Natural killer cell (primary cell): ENCODE measurements around the gene AXDND1. TPM values are rescaled to one million over a fixed set of nuclear protein-coding genes. Genes with fewer than 3 reads are reported as not detected.

Experiments used
- ATAC-seq, 3 donors: fragments of 150-1000 bp in 2 of 3; fragments of 200-7000 bp in 1 of 3; cut with Tn5 transposase; 1 replicate in 1 of 3; 2 replicates in 2 of 3; pipeline ENCODE4 v1.10.0; 2021; ENCODE audit warnings: mild to moderate bottlenecking in 2 of 3, moderate library complexity in 2 of 3
- DNase-seq, 2 donors: peaks; one replicate each; pipeline versions ENCODE4 v3.0.0 to v3.0.0-alpha.2; 2013 to 2021; ENCODE audit warnings: mixed read lengths in 1 of 2
- H3K27ac ChIP-seq: one replicate; pipeline ENCODE4 v1.5.1; 2013; ENCODE audit warnings: mild to moderate bottlenecking, low read length
- H3K27me3 ChIP-seq: one replicate; pipeline ENCODE4 v1.6.1; 2013; ENCODE audit warnings: low read length; ENCODE audit not compliant: control insufficient read depth, insufficient read depth
- H3K36me3 ChIP-seq: one replicate; pipeline ENCODE4 v1.6.1; 2013; ENCODE audit warnings: low read length; ENCODE audit not compliant: control insufficient read depth, insufficient read depth
- H3K4me1 ChIP-seq: one replicate; pipeline ENCODE4 v1.6.1; 2013; ENCODE audit warnings: low read length; ENCODE audit not compliant: control insufficient read depth, insufficient read depth
- H3K4me3 ChIP-seq: one replicate; pipeline ENCODE4 v1.5.1; 2013; ENCODE audit warnings: low read length
- H3K9me3 ChIP-seq: one replicate; pipeline ENCODE4 v1.6.1; 2013; ENCODE audit warnings: low read length; ENCODE audit not compliant: control insufficient read depth, insufficient read depth
- H3K27ac Mint-ChIP-seq, 2 donors: one replicate each; pipeline ENCODE4 v1.8.0; 2022; ENCODE audit warnings: mild to moderate bottlenecking in 2 of 2, mixed read lengths in 2 of 2, moderate library complexity in 1 of 2
- H3K27me3 Mint-ChIP-seq, 2 donors: one replicate each; pipeline ENCODE4 v1.8.0; 2022; ENCODE audit warnings: low read depth in 2 of 2, mixed read lengths in 2 of 2
- H3K36me3 Mint-ChIP-seq: one replicate; pipeline ENCODE4 v1.8.0; 2022; ENCODE audit warnings: mixed read lengths
- H3K4me1 Mint-ChIP-seq, 2 donors: one replicate each; pipeline ENCODE4 v1.8.0; 2022; ENCODE audit warnings: mixed read lengths in 2 of 2
- H3K4me3 Mint-ChIP-seq: one replicate; pipeline ENCODE4 v1.8.0; 2022; ENCODE audit warnings: mild to moderate bottlenecking, moderate library complexity, mixed read lengths
- H3K9me3 Mint-ChIP-seq, 2 donors: one replicate each; pipeline ENCODE4 v1.8.0; 2022; ENCODE audit warnings: mixed read lengths in 2 of 2
- WGBS: methylation state at CpG from one replicate; pipeline ENCODE4 v1.1.7; 2013; ENCODE audit warnings: missing lambda C conversion rate; ENCODE audit not compliant: insufficient coverage; 5-methylcytosine and 5-hydroxymethylcytosine counted together
- intact Hi-C: fragments of 100-400 bp; cut with micrococcal nuclease; formaldehyde crosslinking; loops from one replicate; pipeline ENCODE4 v1.14.2; 2022
- total RNA-seq, 4 donors: library from RNA; stranded (reverse); fragments of 120-200 nt in 1 of 4; gene quantifications; one replicate each; pipeline versions ENCODE4 v1.2.3 to v1.2.4, GENCODE V29; 2013 to 2022
- TF ChIP-seq, protein P1 (sequence below): fragments of 200-600 bp; IDR thresholded peaks from one replicate; pipeline ENCODE4 v1.8.0; 2022; ENCODE audit warnings: antibody characterized with exemption

The AXDND1 gene
- total RNA-seq, 3 donors from 2014 or later (not counting 1 experiment from before 2014, with no cell fraction given), result 0.78 to 2.0 (median 1.7) TPM

DNA sequence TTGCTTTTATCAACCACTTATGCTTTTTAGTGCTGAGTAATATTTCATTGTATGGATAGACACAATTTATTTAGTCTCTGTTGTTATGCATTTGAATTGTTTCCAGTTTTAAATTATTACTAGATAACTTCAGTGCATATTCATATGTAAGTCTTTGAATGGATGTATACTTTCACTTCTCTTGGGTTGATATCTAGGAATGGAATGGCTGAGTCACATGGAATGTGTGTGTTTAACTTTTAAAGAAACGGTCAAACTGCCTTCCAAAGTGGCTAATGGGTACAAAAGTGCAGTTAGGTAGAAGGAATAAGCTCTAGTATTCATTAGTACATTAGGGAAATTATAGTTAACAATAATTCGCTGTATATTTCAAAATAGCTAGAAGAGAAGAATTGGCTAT, 127.6 kb downstream of the AXDND1 start:
- no peak overlapping the region for H3K27ac Mint-ChIP-seq
- 60% methylated on average over 1 of the region's 2 CpGs for WGBS
- TF ChIP-seq, protein P1, sequence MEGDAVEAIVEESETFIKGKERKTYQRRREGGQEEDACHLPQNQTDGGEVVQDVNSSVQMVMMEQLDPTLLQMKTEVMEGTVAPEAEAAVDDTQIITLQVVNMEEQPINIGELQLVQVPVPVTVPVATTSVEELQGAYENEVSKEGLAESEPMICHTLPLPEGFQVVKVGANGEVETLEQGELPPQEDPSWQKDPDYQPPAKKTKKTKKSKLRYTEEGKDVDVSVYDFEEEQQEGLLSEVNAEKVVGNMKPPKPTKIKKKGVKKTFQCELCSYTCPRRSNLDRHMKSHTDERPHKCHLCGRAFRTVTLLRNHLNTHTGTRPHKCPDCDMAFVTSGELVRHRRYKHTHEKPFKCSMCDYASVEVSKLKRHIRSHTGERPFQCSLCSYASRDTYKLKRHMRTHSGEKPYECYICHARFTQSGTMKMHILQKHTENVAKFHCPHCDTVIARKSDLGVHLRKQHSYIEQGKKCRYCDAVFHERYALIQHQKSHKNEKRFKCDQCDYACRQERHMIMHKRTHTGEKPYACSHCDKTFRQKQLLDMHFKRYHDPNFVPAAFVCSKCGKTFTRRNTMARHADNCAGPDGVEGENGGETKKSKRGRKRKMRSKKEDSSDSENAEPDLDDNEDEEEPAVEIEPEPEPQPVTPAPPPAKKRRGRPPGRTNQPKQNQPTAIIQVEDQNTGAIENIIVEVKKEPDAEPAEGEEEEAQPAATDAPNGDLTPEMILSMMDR, result no peak
- Histone ChIP-seq H3K9me3 (no peaks in the 10 kb centered on the region), H3K27me3 (no peaks in the 10 kb centered on the region), H3K27ac (no peak overlapping the region), H3K4me3 (no peak overlapping the region), H3K36me3 (no peaks in the 10 kb centered on the region), H3K4me1 (no peaks in the 10 kb centered on the region)
- H3K4me1 Mint-ChIP-seq, result no peaks in the 10 kb centered on the region
- peaks cover 6 to 9% of the 10 kb centered on the region in 2 donors for H3K9me3 Mint-ChIP-seq
- no peaks in the 10 kb centered on the region for H3K36me3 Mint-ChIP-seq
- no peak for DNase-seq
- peaks cover 0 to 3% of the 10 kb centered on the region in 2 donors for H3K27me3 Mint-ChIP-seq
- ATAC-seq, result no peak
- intact Hi-C loops, result no loop called here
- no peak overlapping the region for H3K4me3 Mint-ChIP-seq

DNA sequence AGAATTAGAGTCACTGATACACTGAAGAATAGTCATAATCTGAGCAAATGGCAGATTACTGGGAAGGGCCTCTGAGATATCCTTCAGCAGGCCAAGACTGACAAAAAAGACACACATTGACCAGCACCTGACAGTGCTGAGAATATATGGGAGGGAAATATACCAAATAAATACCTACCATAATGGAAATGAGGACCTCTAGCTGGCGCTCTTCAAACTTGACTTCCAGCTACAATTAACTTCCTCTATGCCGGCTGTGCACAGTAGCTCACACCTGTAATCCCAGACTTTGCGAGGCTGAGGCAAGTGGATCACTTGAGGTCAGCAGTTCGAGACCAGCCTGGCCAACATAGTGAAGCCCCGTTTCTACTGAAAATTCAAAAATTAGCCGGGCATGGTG, 140.4 kb downstream of the AXDND1 start:
- H3K4me1 Mint-ChIP-seq, result no peaks in the 10 kb centered on the region
- DNase-seq (no peak), ATAC-seq (no peak)
- H3K4me3 Mint-ChIP-seq, result no peak overlapping the region
- Histone ChIP-seq H3K4me3 (no peak overlapping the region), H3K27ac (no peak overlapping the region), H3K36me3 (no peaks in the 10 kb centered on the region), H3K27me3 (no peaks in the 10 kb centered on the region), H3K9me3 (no peaks in the 10 kb centered on the region), H3K4me1 (no peaks in the 10 kb centered on the region)
- H3K27me3 Mint-ChIP-seq, result no peaks in the 10 kb centered on the region
- peaks cover 0 to 5% of the 10 kb centered on the region in 2 donors for H3K9me3 Mint-ChIP-seq
- 89% methylated on average over 6 of the region's 6 CpGs for WGBS
- no peak overlapping the region for H3K27ac Mint-ChIP-seq
- TF ChIP-seq, protein P1, result no peak
- intact Hi-C loops, result no loop called here
- H3K36me3 Mint-ChIP-seq, result no peaks in the 10 kb centered on the region

DNA sequence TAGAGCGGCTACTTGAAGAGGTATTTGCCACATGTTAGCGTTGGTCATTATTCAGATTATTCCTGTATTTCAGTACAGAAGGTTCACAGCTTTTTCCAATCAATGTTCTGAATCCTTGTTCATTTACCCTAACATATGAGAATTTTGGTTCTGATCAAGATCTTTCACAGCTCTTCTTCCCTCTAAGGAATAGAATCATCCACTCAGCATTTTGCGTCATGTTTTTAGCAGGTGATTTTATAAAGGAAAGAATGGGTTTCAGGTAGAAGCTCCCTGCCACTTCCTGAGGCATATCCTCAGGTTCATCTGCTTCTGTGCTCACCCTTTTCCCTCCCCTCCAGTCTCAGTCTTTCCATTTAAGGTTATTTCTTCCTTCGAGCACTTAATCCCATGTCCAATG, 143.6 kb downstream of the AXDND1 start:
- H3K27me3 Mint-ChIP-seq, result no peaks in the 10 kb centered on the region
- TF ChIP-seq, protein P1, result no peak
- no peaks in the 10 kb centered on the region for H3K9me3 ChIP-seq
- H3K4me1 ChIP-seq, result no peaks in the 10 kb centered on the region
- intact Hi-C loops, result no loop called here
- no peaks in the 10 kb centered on the region for H3K36me3 Mint-ChIP-seq
- H3K27me3 ChIP-seq, result no peaks in the 10 kb centered on the region
- no peak overlapping the region for H3K4me3 Mint-ChIP-seq
- H3K4me1 Mint-ChIP-seq, result no peaks in the 10 kb centered on the region
- H3K27ac Mint-ChIP-seq, result no peak overlapping the region
- ATAC-seq (no peak), DNase-seq (no peak)
- H3K9me3 Mint-ChIP-seq, result peaks cover 3 to 7% of the 10 kb centered on the region in 2 donors
- no peak overlapping the region for H3K4me3 ChIP-seq
- no peak overlapping the region for H3K27ac ChIP-seq
- H3K36me3 ChIP-seq, result no peaks in the 10 kb centered on the region
- 76% methylated on average over 3 of the region's 4 CpGs for WGBS

DNA sequence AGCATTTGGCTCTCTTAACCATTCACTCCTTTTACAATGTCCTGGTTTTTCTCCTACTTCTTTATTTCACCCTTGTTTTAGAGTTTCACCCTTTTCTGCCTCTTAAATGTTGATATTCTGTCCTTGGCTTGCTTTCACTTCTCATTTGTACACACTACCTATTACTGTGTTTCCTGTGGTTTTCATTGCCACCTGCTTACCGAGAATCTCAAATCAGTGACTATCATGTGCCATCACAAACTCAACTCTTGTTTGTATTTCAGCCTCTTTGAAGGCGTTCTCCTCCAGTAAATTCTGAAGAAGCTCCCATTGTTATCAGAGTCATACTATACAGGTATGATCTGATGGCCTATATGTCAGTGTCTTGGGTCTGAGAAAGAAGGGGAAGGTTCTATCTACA, 144.3 kb downstream of the AXDND1 start:
- Mint-ChIP-seq H3K4me1 (no peaks in the 10 kb centered on the region), H3K27me3 (no peaks in the 10 kb centered on the region), H3K4me3 (no peak overlapping the region), H3K9me3 (peaks cover 3 to 7% of the 10 kb centered on the region in 2 donors), H3K36me3 (no peaks in the 10 kb centered on the region), H3K27ac (no peak overlapping the region)
- Histone ChIP-seq H3K4me3 (no peak overlapping the region), H3K27ac (no peak overlapping the region), H3K9me3 (no peaks in the 10 kb centered on the region), H3K27me3 (no peaks in the 10 kb centered on the region), H3K4me1 (no peaks in the 10 kb centered on the region), H3K36me3 (no peaks in the 10 kb centered on the region)
- DNase-seq (no peak), ATAC-seq (no peak)
- TF ChIP-seq, protein P1, result no peak
- 13% methylated on average over 2 of the region's 2 CpGs for WGBS
- intact Hi-C loops, result no loop called here
